GM20000 (cell line): ENCODE data around the gene ELAVL1.
"Not testable (repeated sequence)": the region's sequence is repeated elsewhere in the genome, so short reads cannot be mapped to it uniquely, and the experiment has no call there.

Experiments
- DNase-seq: peaks from one replicate; pipeline ENCODE4 v3.0.0; 2012; ENCODE audit warnings: low spot score
- CTCF ChIP-seq: IDR thresholded peaks from 2 replicates; pipeline ENCODE4 v1.5.1; 2012; ENCODE audit warnings: mild to moderate bottlenecking, control low read depth; ENCODE audit errors: extremely low read depth, missing control alignments

Gene ELAVL1

DNA sequence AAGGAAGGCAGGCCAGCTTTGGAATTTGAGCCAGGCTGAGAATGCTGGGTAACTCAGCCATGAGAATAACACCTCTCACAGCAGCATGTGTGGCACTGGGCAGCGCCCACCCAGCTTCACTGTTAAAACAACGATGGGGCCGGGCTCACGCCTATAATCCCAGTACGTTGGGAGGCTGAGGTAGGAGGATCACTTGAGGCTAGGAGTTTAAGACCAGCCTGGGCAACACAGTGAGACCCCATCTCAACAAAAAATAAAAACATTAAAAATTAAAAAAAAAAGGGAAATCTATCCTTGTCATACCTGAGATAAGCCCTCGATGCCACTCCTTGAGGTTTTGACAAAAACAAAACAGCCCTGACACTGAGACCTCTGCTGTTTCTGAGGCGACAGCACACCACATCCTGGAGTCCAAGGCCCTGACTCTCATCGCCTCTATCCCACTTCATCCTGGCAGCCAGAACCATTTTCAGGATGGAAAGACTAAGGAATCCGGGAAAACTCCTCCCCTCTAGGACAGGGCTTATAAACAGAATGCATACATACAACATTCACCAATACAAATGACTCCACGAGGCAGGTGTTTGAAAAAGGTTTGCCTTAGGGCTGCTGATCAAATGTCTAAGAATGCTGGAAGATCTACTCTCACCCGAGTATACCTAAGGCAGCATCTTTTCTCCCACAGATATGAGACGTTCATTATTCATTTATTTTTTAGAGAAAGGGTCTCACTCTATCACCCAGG is 39.3 kb downstream of the ELAVL1 start:
- no peak for TF ChIP-seq CTCF
- no peak for DNase-seq

- no peak for DNase-seq
Observed at GRCh38 chr19:7965259-7965841, 40.1 kb downstream of the ELAVL1 start.

GRCh38 chr19:7963566-7963965 is 41.9 kb downstream of the ELAVL1 start:
- no peak for TF ChIP-seq CTCF
- DNase-seq: no peak

More at GRCh38 chr19:7965259-7965841, 40.1 kb downstream of the ELAVL1 start:
- no peak for TF ChIP-seq CTCF

GRCh38 chr19:7962644-7963268 is 42.7 kb downstream of the ELAVL1 start:
- no peak for TF ChIP-seq CTCF

GRCh38 chr19:7961920-7962626 is 43.4 kb downstream of the ELAVL1 start:
- no peak for TF ChIP-seq CTCF
- no peak for DNase-seq

More at GRCh38 chr19:7962644-7963268, 42.7 kb downstream of the ELAVL1 start:
- no peak for DNase-seq

- DNase-seq: not testable (repeated sequence)
Observed at GRCh38 chr19:7961082-7961481, 44.4 kb downstream of the ELAVL1 start.

GRCh38 chr19:7959211-7959610 is 46.2 kb downstream of the ELAVL1 start:
- DNase-seq: no peak
- no peak for TF ChIP-seq CTCF
